HPDE6-E6E7 (cell line): Measurements from ENCODE around the gene EPB41L5.

ENCODE experiments used
- DNase-seq: peaks from one replicate; pipeline ENCODE4 v3.0.0; 2011; ENCODE audit warnings: missing footprints; ENCODE audit errors: extremely low spot score

Gene EPB41L5

DNA sequence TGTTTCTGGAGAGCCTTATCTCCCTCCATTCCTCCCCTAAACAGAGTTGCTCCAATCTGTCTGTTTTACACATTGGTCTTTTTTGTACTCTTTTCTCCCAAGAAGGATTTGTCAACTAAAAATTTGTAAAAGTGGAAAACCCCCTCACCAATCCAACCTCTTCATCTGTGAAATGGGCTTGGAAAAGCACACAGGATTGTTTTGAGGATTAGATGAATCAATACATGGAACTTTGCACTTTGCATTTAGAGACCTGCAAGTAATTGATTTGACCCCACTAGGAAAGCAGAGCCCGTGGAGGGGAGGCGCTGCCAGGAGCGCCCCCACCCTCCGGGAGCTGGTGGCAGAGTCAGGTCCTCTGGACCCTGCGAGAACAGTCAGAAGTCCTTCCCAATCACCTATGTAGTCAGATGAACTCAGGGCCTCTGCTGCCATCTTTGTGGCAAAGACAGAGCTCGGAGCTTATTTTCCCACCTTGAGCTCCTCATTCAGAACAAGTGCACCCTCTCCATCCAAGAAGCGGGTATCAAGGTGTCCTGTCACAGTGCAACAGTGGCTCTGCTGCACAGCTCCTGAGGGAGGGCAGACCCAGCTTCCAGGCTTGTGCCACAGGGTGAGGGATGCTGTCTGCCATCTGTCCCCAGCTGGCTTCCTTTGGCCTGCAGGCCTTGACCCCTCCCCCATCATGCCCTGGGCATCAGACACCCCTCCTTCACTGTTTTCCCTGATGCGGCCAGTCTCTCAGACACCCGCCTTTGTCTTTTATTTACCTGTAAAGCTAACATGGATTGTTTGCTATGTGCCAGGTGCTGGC, 212.1 kb downstream of the EPB41L5 start:
- DNase-seq = no peak

DNA sequence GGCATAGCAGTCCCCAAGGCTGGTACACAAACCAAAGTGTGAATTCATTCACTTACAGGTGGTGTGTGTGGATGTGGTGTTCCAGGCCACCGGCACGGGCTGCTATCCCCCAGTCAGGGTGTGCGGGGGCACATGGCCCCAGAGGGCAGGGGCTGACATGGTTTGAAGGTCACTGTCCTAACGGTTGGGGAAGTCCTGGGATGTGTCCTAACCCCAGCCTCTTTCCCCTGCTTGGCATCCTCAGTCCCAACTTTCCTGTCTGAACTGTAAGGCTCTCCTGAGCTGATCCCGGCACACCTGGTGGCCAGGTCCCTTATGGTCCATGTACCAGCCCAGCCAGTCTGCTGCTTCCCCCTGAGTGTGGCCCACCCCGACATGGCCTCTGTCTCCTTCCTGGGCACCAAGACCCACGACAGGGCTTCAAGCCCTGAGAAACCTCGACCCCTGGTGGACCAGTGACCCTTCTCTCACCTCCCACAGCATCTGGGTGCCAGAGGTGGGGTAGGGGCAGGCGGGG, 212.7 kb downstream of the EPB41L5 start:
- DNase-seq = no peak

- no peak for DNase-seq
These were observed 213.4 kb downstream of the EPB41L5 start for GRCh38 chr2:120226316-120226715.

- no peak for DNase-seq
These were observed 214.5 kb downstream of the EPB41L5 start for GRCh38 chr2:120227111-120227991.

GRCh38 chr2:120228503-120228902, 215.6 kb downstream of the EPB41L5 start:
- no peak for DNase-seq
